Trophoblast cell (in vitro differentiated cells and primary cell): ENCODE results near the gene FAM3C.

Experiments
- DNase-seq, 2 donors: peaks; one replicate each; pipeline ENCODE4 v3.0.0-alpha.2; 2016
- H2AFZ ChIP-seq: 2 replicates; pipeline ENCODE4 v1.6.1; 2013; ENCODE audit warnings: low read length, moderate library complexity, mild to moderate bottlenecking; ENCODE audit not compliant: insufficient read depth, poor library complexity
- H2AK5ac ChIP-seq: 2 replicates; pipeline ENCODE4 v1.6.1; 2013; ENCODE audit warnings: mild to moderate bottlenecking, low read length
- H2BK120ac ChIP-seq: 2 replicates; pipeline ENCODE4 v1.6.1; 2013; ENCODE audit warnings: low read length, mild to moderate bottlenecking, moderate library complexity; ENCODE audit not compliant: insufficient read depth, poor library complexity
- H2BK12ac ChIP-seq: 2 replicates; pipeline ENCODE4 v1.6.1; 2013; ENCODE audit warnings: mild to moderate bottlenecking, low read length, moderate library complexity
- H2BK5ac ChIP-seq: 2 replicates; pipeline ENCODE4 v1.6.1; 2013; ENCODE audit warnings: low read length, low read depth, moderate library complexity, mild to moderate bottlenecking; ENCODE audit not compliant: poor library complexity
- H3K14ac ChIP-seq: 2 replicates; pipeline ENCODE4 v1.6.1; 2013; ENCODE audit warnings: mild to moderate bottlenecking, low read length
- H3K18ac ChIP-seq: 2 replicates; pipeline ENCODE4 v1.6.1; 2013; ENCODE audit warnings: mild to moderate bottlenecking, low read length
- H3K23ac ChIP-seq: 2 replicates; pipeline ENCODE4 v1.6.1; 2013; ENCODE audit warnings: low read length
- H3K27ac ChIP-seq: 2 replicates; pipeline ENCODE4 v1.5.1; 2013; ENCODE audit warnings: low read depth, mild to moderate bottlenecking, inconsistent platforms, low read length, moderate library complexity
- H3K27me3 ChIP-seq: 2 replicates; pipeline ENCODE4 v1.6.1; 2013; ENCODE audit warnings: inconsistent platforms, mild to moderate bottlenecking, low read length, moderate library complexity; ENCODE audit not compliant: insufficient read depth
- H3K36me3 ChIP-seq, 2 experiments: 1 replicate in 1 of 2; 2 replicates in 1 of 2; pipeline ENCODE4 v1.6.1; 2013; ENCODE audit warnings: low read length in 2 of 2, mild to moderate bottlenecking in 2 of 2, moderate library complexity in 1 of 2; ENCODE audit not compliant: insufficient read depth in 2 of 2, control insufficient read depth in 1 of 2
- H3K4ac ChIP-seq: 2 replicates; pipeline ENCODE4 v1.6.1; 2013; ENCODE audit warnings: low read depth, mild to moderate bottlenecking, low read length, moderate library complexity
- H3K4me1 ChIP-seq, 2 experiments: 1 replicate in 1 of 2; 2 replicates in 1 of 2; pipeline ENCODE4 v1.6.1; 2013; ENCODE audit warnings: low read length in 2 of 2, mild to moderate bottlenecking in 2 of 2, moderate library complexity in 1 of 2; ENCODE audit not compliant: insufficient read depth in 2 of 2, control insufficient read depth in 1 of 2
- H3K4me2 ChIP-seq: 2 replicates; pipeline ENCODE4 v1.6.1; 2013; ENCODE audit warnings: inconsistent platforms, mild to moderate bottlenecking, low read length, moderate library complexity
- H3K4me3 ChIP-seq: 2 replicates; pipeline ENCODE4 v1.5.1; 2013; ENCODE audit warnings: mild to moderate bottlenecking, low read depth, low read length, inconsistent platforms
- H3K79me1 ChIP-seq: one replicate; pipeline ENCODE4 v1.6.1; 2013; ENCODE audit warnings: low read length
- H3K79me2 ChIP-seq: 2 replicates; pipeline ENCODE4 v1.6.1; 2013; ENCODE audit warnings: low read length, mild to moderate bottlenecking; ENCODE audit not compliant: control insufficient read depth, insufficient read depth, poor library complexity
- H3K9ac ChIP-seq: 2 replicates; pipeline ENCODE4 v1.6.1; 2013; ENCODE audit warnings: mild to moderate bottlenecking, low read length
- H3K9me3 ChIP-seq: 2 replicates; pipeline ENCODE4 v1.6.1; 2013; ENCODE audit warnings: low read depth, mild to moderate bottlenecking, control low read depth, inconsistent platforms, low read length; ENCODE audit not compliant: insufficient read depth
- H4K12ac ChIP-seq: 2 replicates; pipeline ENCODE4 v1.6.1; 2013; ENCODE audit warnings: low read depth, mild to moderate bottlenecking, low read length, moderate library complexity
- H4K8ac ChIP-seq: 2 replicates; pipeline ENCODE4 v1.6.1; 2013; ENCODE audit warnings: low read depth, mild to moderate bottlenecking, low read length, moderate library complexity
- H4K91ac ChIP-seq: one replicate; pipeline ENCODE4 v1.6.1; 2013; ENCODE audit warnings: low read depth, mild to moderate bottlenecking, low read length, moderate library complexity
- WGBS: extraction: QIAGEN DNeasy Blood & Tissue Kit; methylation state at CpG from one replicate; pipeline ENCODE4 v1.1.7; 2013; ENCODE audit warnings: missing lambda C conversion rate; ENCODE audit not compliant: insufficient read length, insufficient coverage; ENCODE audit errors: extremely low coverage; 5-methylcytosine and 5-hydroxymethylcytosine counted together

The FAM3C gene

DNA sequence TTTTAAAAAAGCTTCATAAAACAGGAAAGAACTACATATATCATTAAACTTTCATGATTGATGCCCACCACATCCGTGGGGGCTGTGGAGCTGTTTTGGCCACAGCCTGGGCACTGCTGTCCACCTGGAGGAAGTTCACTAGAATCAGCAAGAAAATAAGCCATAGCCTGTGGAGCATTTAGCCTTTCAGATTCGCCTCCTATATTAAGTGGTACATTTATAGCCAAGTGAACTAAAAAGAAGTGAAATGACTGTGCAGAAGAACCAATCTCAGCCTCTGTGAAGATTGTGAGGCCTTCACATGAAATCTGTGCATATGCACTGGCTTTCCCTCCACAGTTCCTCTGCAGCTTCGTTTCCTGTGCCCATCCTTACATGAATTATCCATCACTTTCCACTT is 43.8 kb downstream of the FAM3C start:
- Histone ChIP-seq H3K79me1 (no peaks in the 10 kb centered on the region), H2AK5ac (no peak overlapping the region), H3K14ac (no peak overlapping the region), H3K23ac (no peak overlapping the region), H4K8ac (no peak overlapping the region), H2BK12ac (no peak overlapping the region), H3K4me1 (no peaks in the 10 kb centered on the region), H2BK5ac (no peak overlapping the region), H3K9ac (no peak overlapping the region), H3K4ac (no peak overlapping the region), H3K27me3 (no peaks in the 10 kb centered on the region), H4K12ac (no peak overlapping the region), H3K79me2 (no peaks in the 10 kb centered on the region), H3K4me3 (no peak overlapping the region), H3K4me2 (no peak overlapping the region), H3K18ac (no peak overlapping the region), H3K27ac (no peak overlapping the region), H3K36me3 (peaks cover 0 to 13% of the 10 kb centered on the region in 2 experiments), H4K91ac (no peak overlapping the region), H2AFZ (no peak overlapping the region), H2BK120ac (no peak overlapping the region), H3K9me3 (no peaks in the 10 kb centered on the region)
- whole genome bisulfite sequencing, result no CpG with 5 or more reads among the region's 3 CpGs
- DNase-seq, result no peak

DNA sequence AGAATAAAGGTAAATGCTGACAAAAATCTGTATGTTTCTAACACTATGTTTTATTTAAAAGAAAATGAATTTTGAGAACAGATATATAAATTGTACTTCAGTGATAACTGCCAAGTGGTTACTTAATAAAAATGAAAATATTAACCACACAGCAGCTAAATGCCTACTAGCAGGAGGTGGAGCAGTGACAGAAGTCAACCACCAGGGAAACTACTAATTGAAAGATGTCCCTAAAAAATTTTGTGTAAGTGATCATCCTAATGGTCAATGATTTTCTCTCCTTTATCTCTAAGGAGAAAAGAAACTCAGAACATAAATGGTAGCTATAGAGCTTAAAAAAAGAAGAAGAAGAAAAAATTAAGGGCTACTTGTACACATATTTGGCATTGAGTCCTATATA is 44.4 kb downstream of the FAM3C start:
- no peaks in the 10 kb centered on the region for H3K9me3 ChIP-seq
- H3K23ac ChIP-seq, result no peak overlapping the region
- H4K12ac ChIP-seq, result no peak overlapping the region
- no peak overlapping the region for H3K18ac ChIP-seq
- H2BK5ac ChIP-seq, result no peak overlapping the region
- H3K4me3 ChIP-seq, result no peak overlapping the region
- H2BK12ac ChIP-seq, result no peak overlapping the region
- no peak overlapping the region for H3K4me2 ChIP-seq
- H2AFZ ChIP-seq, result no peak overlapping the region
- H3K36me3 ChIP-seq, result peaks cover 0 to 13% of the 10 kb centered on the region in 2 experiments
- H4K8ac ChIP-seq, result no peak overlapping the region
- no peak overlapping the region for H3K4ac ChIP-seq
- no peak overlapping the region for H3K14ac ChIP-seq
- H4K91ac ChIP-seq, result no peak overlapping the region
- H2BK120ac ChIP-seq, result no peak overlapping the region
- H3K4me1 ChIP-seq, result no peaks in the 10 kb centered on the region
- H3K27me3 ChIP-seq, result no peaks in the 10 kb centered on the region
- H3K27ac ChIP-seq, result no peak overlapping the region
- no peaks in the 10 kb centered on the region for H3K79me1 ChIP-seq
- H2AK5ac ChIP-seq, result no peak overlapping the region
- H3K79me2 ChIP-seq, result no peaks in the 10 kb centered on the region
- DNase-seq, result no peak
- H3K9ac ChIP-seq, result no peak overlapping the region

DNA sequence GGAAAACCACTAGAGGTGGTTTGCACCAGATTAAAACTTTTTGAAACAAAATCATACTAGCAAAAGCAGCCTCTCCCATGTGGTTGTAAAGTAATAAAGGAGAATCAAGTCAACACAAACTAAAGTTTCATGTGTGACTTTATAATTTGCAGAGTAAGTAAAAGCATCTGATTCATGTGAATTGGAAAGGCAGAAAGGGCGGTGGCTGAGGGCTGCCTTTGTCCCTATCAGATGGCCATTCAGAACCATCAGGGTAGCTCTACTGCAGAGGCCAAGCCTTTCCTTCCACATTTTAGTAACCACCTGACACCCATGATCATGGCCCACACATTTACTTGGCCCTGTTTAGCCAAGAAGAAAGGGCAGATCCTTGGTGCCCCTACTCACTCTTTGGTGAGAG is 51.6 kb downstream of the FAM3C start:
- Histone ChIP-seq H3K27me3 (no peaks in the 10 kb centered on the region), H3K79me1 (no peaks in the 10 kb centered on the region), H3K4me1 (no peaks in the 10 kb centered on the region), H3K36me3 (no peaks in the 10 kb centered on the region), H4K8ac (no peak overlapping the region), H2AK5ac (no peak overlapping the region), H2BK12ac (no peak overlapping the region), H3K4me3 (no peak overlapping the region), H2BK5ac (no peak overlapping the region), H3K9me3 (no peaks in the 10 kb centered on the region), H3K18ac (no peak overlapping the region), H3K23ac (no peak overlapping the region), H3K9ac (no peak overlapping the region), H3K79me2 (no peaks in the 10 kb centered on the region), H3K4ac (no peak overlapping the region), H4K91ac (no peak overlapping the region), H2BK120ac (no peak overlapping the region), H2AFZ (no peak overlapping the region), H3K27ac (no peak overlapping the region), H3K14ac (no peak overlapping the region), H4K12ac (no peak overlapping the region), H3K4me2 (no peak overlapping the region)
- no peak for DNase-seq
- no CpG with 5 or more reads among the region's 1 CpG for WGBS

DNA sequence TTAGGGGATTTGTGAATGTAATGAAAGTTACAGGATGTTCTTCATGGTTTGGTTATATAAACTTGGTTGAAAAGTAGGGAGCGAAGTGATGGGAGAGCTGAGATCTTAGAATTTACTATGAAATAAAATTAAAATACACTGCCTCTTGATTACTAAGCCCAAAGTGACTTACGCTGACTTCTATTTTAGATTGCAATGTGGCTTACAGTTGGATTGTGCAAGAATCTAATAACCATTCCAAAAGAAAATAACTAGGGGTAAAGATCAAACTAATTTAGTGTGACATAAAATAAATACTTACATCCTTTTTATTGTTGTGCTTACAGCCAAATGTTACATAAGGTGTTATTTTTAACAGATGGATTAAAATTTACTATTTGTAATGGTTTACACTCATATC is 52.0 kb downstream of the FAM3C start:
- Histone ChIP-seq H4K8ac (no peak overlapping the region), H2BK120ac (no peak overlapping the region), H3K4me1 (no peaks in the 10 kb centered on the region), H3K79me2 (no peaks in the 10 kb centered on the region), H3K27me3 (no peaks in the 10 kb centered on the region), H4K12ac (no peak overlapping the region), H3K9me3 (no peaks in the 10 kb centered on the region), H3K23ac (no peak overlapping the region), H4K91ac (no peak overlapping the region), H3K14ac (no peak overlapping the region), H3K79me1 (no peaks in the 10 kb centered on the region), H3K18ac (no peak overlapping the region), H2AFZ (no peak overlapping the region), H3K4me3 (no peak overlapping the region), H3K36me3 (no peaks in the 10 kb centered on the region), H2AK5ac (no peak overlapping the region), H3K27ac (no peak overlapping the region), H3K4ac (no peak overlapping the region), H2BK12ac (no peak overlapping the region), H2BK5ac (no peak overlapping the region), H3K9ac (no peak overlapping the region), H3K4me2 (no peak overlapping the region)
- WGBS, result no CpG with 5 or more reads among the region's 2 CpGs
- DNase-seq, result no peak
